Lower lobe of right lung (tissue), 2 donors: Measurements from ENCODE around the gene ART4. TPM values are rescaled to one million over a fixed set of nuclear protein-coding genes. Genes with fewer than 3 reads are reported as not detected.

ENCODE experiments used
- ATAC-seq, 2 donors: fragments of 200-7000 bp; cut with Tn5 transposase; one replicate each; pipeline ENCODE4 v1.9.1; 2020 to 2022; ENCODE audit warnings: mild to moderate bottlenecking in 2 of 2, moderate library complexity in 2 of 2
- DNase-seq: peaks from one replicate; pipeline ENCODE4 v3.0.0-alpha.2; 2020
- H3K27ac ChIP-seq: fragments of 200-600 bp; one replicate; pipeline ENCODE4 v1.8.0; 2022
- H3K27me3 ChIP-seq: fragments of 200-600 bp; one replicate; pipeline ENCODE4 v1.8.0; 2022; ENCODE audit warnings: low read depth
- H3K36me3 ChIP-seq: fragments of 200-600 bp; one replicate; pipeline ENCODE4 v1.8.0; 2022; ENCODE audit warnings: mild to moderate bottlenecking
- H3K4me1 ChIP-seq: fragments of 200-600 bp; one replicate; pipeline ENCODE4 v1.8.0; 2022
- H3K4me3 ChIP-seq: fragments of 200-600 bp; one replicate; pipeline ENCODE4 v1.8.0; 2022; ENCODE audit warnings: mild to moderate bottlenecking
- H3K9me3 ChIP-seq: fragments of 200-600 bp; one replicate; pipeline ENCODE4 v1.8.0; 2022
- CTCF ChIP-seq: fragments of 200-600 bp; IDR thresholded peaks from one replicate; pipeline ENCODE4 v1.8.0; 2022; ENCODE audit warnings: antibody characterized with exemption, mild to moderate bottlenecking
- intact Hi-C: fragments of 100-400 bp; cut with DNase I; formaldehyde crosslinking; loops from one replicate; pipeline ENCODE4 v1.11.0; 2022
- total RNA-seq: library from RNA; stranded (reverse); fragmentation: NEBNext Ultra II Directional; extraction: Animal tissue kit (Norgen Biotek cat#: 25700); gene quantifications from one replicate; pipeline ENCODE4 v1.2.1, GENCODE V29; 2021
- donor health status: DM: no; HTN: yes; CAD: no; lungs with severe emphysema.

The ART4 gene
- total RNA-seq, 1 donor from 2014 or later: 3.7 TPM

GRCh38 chr12:14845350-14845750 is 2.0 kb upstream of the ART4 start:
- intact Hi-C loops: loop anchor here (5.0 kb wide), 1 partner anchor 152 kb away; no protein-coding TSS in a partner anchor
- no peak for DNase-seq
- peak; percentile 68 for TF ChIP-seq CTCF
- Histone ChIP-seq H3K4me3 (no peak overlapping the region), H3K27ac (no peak overlapping the region), H3K4me1 (peaks cover 45% of the 10 kb centered on the region), H3K27me3 (no peaks in the 10 kb centered on the region), H3K36me3 (no peaks in the 10 kb centered on the region), H3K9me3 (no peaks in the 10 kb centered on the region)
- ATAC-seq: peak; percentile 79 to 85

- Histone ChIP-seq H3K9me3 (no peaks in the 10 kb centered on the region), H3K4me1 (peaks cover 45% of the 10 kb centered on the region), H3K36me3 (no peaks in the 10 kb centered on the region), H3K27ac (no peak overlapping the region), H3K27me3 (no peaks in the 10 kb centered on the region), H3K4me3 (no peak overlapping the region)
- intact Hi-C loops: no loop called here
- DNase-seq: no peak
- no peak for ATAC-seq
- TF ChIP-seq CTCF: no peak
Measured at GRCh38 chr12:14844401-14844800, 1.1 kb upstream of the ART4 start.

GRCh38 chr12:14842315-14842714 is 1.0 kb downstream of the ART4 start:
- Histone ChIP-seq H3K27me3 (no peaks in the 10 kb centered on the region), H3K27ac (peak overlapping the region; percentile 33), H3K36me3 (no peaks in the 10 kb centered on the region), H3K9me3 (no peaks in the 10 kb centered on the region), H3K4me3 (peak overlapping the region; percentile 28), H3K4me1 (peaks cover 41% of the 10 kb centered on the region)
- DNase-seq (no peak), ATAC-seq (no peak)
- intact Hi-C loops: no loop called here
- TF ChIP-seq CTCF: no peak

DNA sequence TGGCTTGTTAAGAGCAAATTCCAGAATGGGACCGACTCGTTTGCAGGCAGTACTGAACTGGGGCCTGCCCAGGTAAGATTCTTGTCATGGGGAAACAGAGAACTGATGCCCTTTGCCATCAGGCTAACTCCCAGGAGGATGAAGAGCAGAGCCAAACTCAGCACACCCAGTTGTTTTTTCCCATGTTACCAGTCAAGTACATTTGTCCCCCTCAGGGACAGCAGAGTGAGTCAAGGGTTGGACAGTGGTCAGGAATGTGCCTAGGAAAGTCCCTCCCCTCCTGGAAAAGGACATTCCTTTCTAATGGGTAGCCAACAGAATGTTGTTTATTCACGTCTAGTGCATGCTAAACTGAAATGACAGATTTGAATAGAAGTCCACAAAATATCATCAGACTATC is 1.6 kb downstream of the ART4 start:
- peak overlapping the region; percentile 28 for H3K4me3 ChIP-seq
- H3K27ac ChIP-seq: peak overlapping the region; percentile 63
- ATAC-seq (peak; percentile 83 to 85), DNase-seq (no peak)
- intact Hi-C loops: no loop called here
- no peaks in the 10 kb centered on the region for H3K9me3 ChIP-seq
- H3K27me3 ChIP-seq: no peaks in the 10 kb centered on the region
- peaks cover 36% of the 10 kb centered on the region for H3K4me1 ChIP-seq
- TF ChIP-seq CTCF: no peak
- H3K36me3 ChIP-seq: no peaks in the 10 kb centered on the region

- Histone ChIP-seq H3K27ac (no peak overlapping the region), H3K4me1 (peaks cover 24% of the 10 kb centered on the region), H3K4me3 (no peak overlapping the region), H3K9me3 (no peaks in the 10 kb centered on the region), H3K27me3 (no peaks in the 10 kb centered on the region), H3K36me3 (no peaks in the 10 kb centered on the region)
- DNase-seq: no peak
- ATAC-seq: no peak
- intact Hi-C loops: no loop called here
- TF ChIP-seq CTCF: no peak
Measured at GRCh38 chr12:14840616-14841015, 2.7 kb downstream of the ART4 start.

- TF ChIP-seq CTCF: no peak
- intact Hi-C loops: no loop called here
- H3K27me3 ChIP-seq: no peaks in the 10 kb centered on the region
- H3K27ac ChIP-seq: no peak overlapping the region
- peaks cover 22% of the 10 kb centered on the region for H3K4me1 ChIP-seq
- ATAC-seq (no peak), DNase-seq (no peak)
- no peaks in the 10 kb centered on the region for H3K9me3 ChIP-seq
- no peaks in the 10 kb centered on the region for H3K36me3 ChIP-seq
- no peak overlapping the region for H3K4me3 ChIP-seq
Measured at GRCh38 chr12:14839262-14839661, 4.1 kb downstream of the ART4 start.
